AG04449 (cell line): ENCODE data around the gene JMJD8.

Experiments used
- CTCF ChIA-PET: fragments of 350-600 bp; formaldehyde crosslinking; extraction: SDS; loops from one replicate; lab custom pipeline; 2021; ENCODE audit warnings: antibody characterized with exemption; lab: Yijun Ruan, JAX
- POLR2A ChIA-PET: fragments of 400-600, 350-600 bp; formaldehyde crosslinking; extraction: SDS; loops from one replicate; lab custom pipeline; 2020; ENCODE audit warnings: antibody characterized with exemption, inconsistent platforms; lab: Yijun Ruan, JAX
- DNase-seq: peaks from one replicate; pipeline ENCODE4 v3.0.0-alpha.2; 2010; ENCODE audit warnings: low read depth, low spot score
- H3K4me3 ChIP-seq: 2 replicates; pipeline ENCODE4 v1.5.1; 2011; ENCODE audit warnings: low read depth, mild to moderate bottlenecking, control low read depth, low read length
- CTCF ChIP-seq: IDR thresholded peaks from one replicate; pipeline ENCODE4 v1.5.1; 2011; ENCODE audit warnings: mild to moderate bottlenecking, moderate library complexity, low read length, control low read depth, inconsistent platforms; ENCODE audit not compliant: insufficient read depth; ENCODE audit errors: missing control alignments

Gene JMJD8

DNA sequence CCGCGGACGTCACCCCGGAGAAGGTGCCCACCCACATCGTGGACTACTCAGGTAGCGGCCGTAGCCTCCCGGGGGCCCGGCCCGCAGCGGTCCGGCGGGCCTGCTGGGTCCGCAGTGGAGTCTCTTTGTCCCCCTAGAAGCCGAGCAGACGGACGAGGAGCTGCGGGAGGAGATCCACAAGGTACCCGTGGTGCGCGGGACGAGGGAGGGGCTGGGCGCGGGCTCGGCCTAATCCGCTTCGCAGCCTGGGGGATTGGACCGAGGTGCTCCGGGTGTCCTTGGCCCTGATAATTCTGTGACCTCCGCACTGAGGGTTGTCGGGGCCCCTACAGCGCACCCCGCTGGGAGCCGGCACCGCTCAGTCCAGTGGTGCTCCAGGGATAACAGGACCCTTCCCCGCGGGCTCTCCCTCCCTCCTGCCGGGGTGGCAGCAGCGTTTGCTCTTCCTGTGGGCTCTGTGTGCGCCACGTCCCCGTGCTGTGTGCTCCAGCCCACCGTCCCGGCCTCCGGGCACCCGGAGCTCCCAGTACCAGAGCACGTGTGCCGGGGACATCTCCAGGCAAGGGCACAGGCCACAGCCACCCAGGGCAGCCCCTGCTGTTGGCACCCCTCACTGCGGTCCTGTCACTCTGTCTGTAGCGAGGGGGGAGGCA, 15.5 kb downstream of the JMJD8 start:
- CTCF ChIA-PET, result interaction anchor here (0.7 to 2.7 kb wide), 12 partner anchors 7 to 130 kb away, joined by 3 to 13 read pairs (median 8); partner anchors contain the start of gene RHBDL1
- POLR2A ChIA-PET, result interaction anchor here (1.0 to 1.9 kb wide), 2 partner anchors 10 to 42 kb away, joined by 4 to 6 read pairs; no protein-coding TSS in a partner anchor
- no peak for TF ChIP-seq CTCF
- H3K4me3 ChIP-seq, result peak overlapping the region; percentile 85
- DNase-seq, result no peak

GRCh38 chr16:667780-668518, 16.2 kb downstream of the JMJD8 start, which contains the start of gene RHOT2:
TSS of gene RHOT2 (plus strand) at chr16:668132. CDS start at chr16:668200, 68 bp downstream.
- no peak for DNase-seq
- POLR2A ChIA-PET, result interaction anchor here (1.0 to 1.9 kb wide), 3 partner anchors 8 to 41 kb away, joined by 3 to 6 read pairs (median 4); no protein-coding TSS in a partner anchor

GRCh38 chr16:667113-667779, 16.9 kb downstream of the JMJD8 start:
- no peak for TF ChIP-seq CTCF
- H3K4me3 ChIP-seq, result no peak overlapping the region
- POLR2A ChIA-PET, result interaction anchor here (1.0 to 1.5 kb wide), 2 partner anchors 9 to 41 kb away, joined by 3 to 4 read pairs; no protein-coding TSS in a partner anchor
- no peak for DNase-seq
- CTCF ChIA-PET, result interaction anchor here (0.6 to 2.7 kb wide), 26 partner anchors 8 to 127 kb away, joined by 3 to 21 read pairs (median 4); partner anchors contain the start of genes CHTF18, RHBDL1, STUB1 and WDR90

More at GRCh38 chr16:667780-668518, 16.2 kb downstream of the JMJD8 start, which contains the start of gene RHOT2:
- CTCF ChIA-PET, result interaction anchor here (0.6 to 2.7 kb wide), 28 partner anchors 8 to 129 kb away, joined by 3 to 21 read pairs (median 4); partner anchors contain the start of genes CHTF18, RHBDL1, STUB1 and WDR90
- peak within 1 kb of the TSS; percentile 85 for H3K4me3 ChIP-seq
- TF ChIP-seq CTCF, result peak; percentile 81

GRCh38 chr16:666572-666971, 17.6 kb downstream of the JMJD8 start:
- no peak for TF ChIP-seq CTCF
- DNase-seq, result no peak
- POLR2A ChIA-PET, result interaction anchor here (1.5 kb wide), 1 partner anchor 10 kb away, joined by 3 read pairs; no protein-coding TSS in a partner anchor
- no peak overlapping the region for H3K4me3 ChIP-seq
- CTCF ChIA-PET, result interaction anchor here (1.2 to 2.7 kb wide), 5 partner anchors 15 to 98 kb away, joined by 3 to 13 read pairs (median 8); no protein-coding TSS in a partner anchor

- POLR2A ChIA-PET, result no interaction called here
- no peak overlapping the region for H3K4me3 ChIP-seq
- no peak for DNase-seq
- CTCF ChIA-PET, result interaction anchor here (1.6 kb wide), 1 partner anchor 9 kb away, joined by 4 read pairs; no protein-coding TSS in a partner anchor
- TF ChIP-seq CTCF, result no peak
Observed at GRCh38 chr16:662597-662996, 21.5 kb downstream of the JMJD8 start.
